Mucosa of descending colon (tissue), 3 donors: ENCODE measurements around the gene LINS1. TPM values are rescaled to one million over a fixed set of nuclear protein-coding genes. Genes with fewer than 3 reads are reported as not detected.

Source experiments
- ATAC-seq: fragments of 200-7000 bp; cut with Tn5 transposase; one replicate; pipeline ENCODE4 v1.9.1; 2020; ENCODE audit warnings: mild to moderate bottlenecking, moderate library complexity
- DNase-seq, 3 donors: peaks; one replicate each; pipeline ENCODE4 v3.0.0-alpha.2; 2020
- H3K36me3 ChIP-seq: fragments of 200-600 bp; one replicate; pipeline ENCODE4 v1.8.0; 2021; ENCODE audit warnings: low read depth, mild to moderate bottlenecking
- H3K4me1 ChIP-seq: fragments of 200-600 bp; one replicate; pipeline ENCODE4 v1.8.0; 2021; ENCODE audit warnings: low read depth, mild to moderate bottlenecking
- H3K4me3 ChIP-seq: fragments of 200-600 bp; one replicate; pipeline ENCODE4 v1.8.0; 2021; ENCODE audit warnings: mild to moderate bottlenecking
- H3K9me3 ChIP-seq: fragments of 200-600 bp; one replicate; pipeline ENCODE4 v1.8.0; 2021; ENCODE audit warnings: mild to moderate bottlenecking
- CTCF ChIP-seq: fragments of 200-600 bp; IDR thresholded peaks from one replicate; pipeline ENCODE4 v1.8.0; 2022; ENCODE audit warnings: antibody characterized with exemption, mild to moderate bottlenecking
- intact Hi-C, 2 donors: fragments of 100-400 bp; cut with DNase I in 1 of 2; cut with micrococcal nuclease in 1 of 2; formaldehyde crosslinking; loops; one replicate each; pipeline versions ENCODE4 v1.11.0 to v1.11.1; 2022; cut with DNase I, micrococcal nuclease
- total RNA-seq, 3 donors: library from RNA; stranded (reverse); fragmentation: NEBNext Ultra II Directional in 2 of 3; extraction: Animal tissue kit (Norgen Biotek cat#: 25700) in 2 of 3; gene quantifications; one replicate each; pipeline versions ENCODE4 v1.2.1 to v1.2.4, GENCODE V29; 2021 to 2023
- donor health status: DM: no; HTN: no; CAD: no; lungs with moderate emphysema.
- donor health status: DM: no; HTN: no; CAD: no.
- donor health status: DM: no; HTN: yes; CAD: no.

The LINS1 gene
- total RNA-seq, 3 donors from 2014 or later, result 18.6 to 32.0 (median 24.2) TPM

GRCh38 chr15:100520132-100520921, 81.7 kb downstream of the LINS1 start:
- no peaks in the 10 kb centered on the region for H3K36me3 ChIP-seq

GRCh38 chr15:100517846-100518245, 84.1 kb downstream of the LINS1 start:
- H3K9me3 ChIP-seq, result no peaks in the 10 kb centered on the region
- no peaks in the 10 kb centered on the region for H3K4me1 ChIP-seq
- ATAC-seq (no peak), DNase-seq (no peak)
- intact Hi-C loops, result no loop called here
- no peaks in the 10 kb centered on the region for H3K36me3 ChIP-seq
- TF ChIP-seq CTCF, result no peak
- no peak overlapping the region for H3K4me3 ChIP-seq

More at GRCh38 chr15:100520132-100520921, 81.7 kb downstream of the LINS1 start:
- Histone ChIP-seq H3K4me3 (no peak overlapping the region), H3K4me1 (no peaks in the 10 kb centered on the region), H3K9me3 (no peaks in the 10 kb centered on the region)
- TF ChIP-seq CTCF, result no peak
- peak; percentile 42 for ATAC-seq
- DNase-seq, result no peak
- intact Hi-C loops, result no loop called here

Other genes with a start within 250 kb of the LINS1 start
- gene CERS3, start 73.2 kb downstream of the LINS1 start, total RNA-seq, result under 1 TPM in 1 of 3 donors, not detected in 2; 0.22 TPM
- 10 to 100 TPM; 20.1 to 23.5 (median 22.2) TPM for gene ASB7, start 405 bp upstream of the LINS1 start, total RNA-seq